HCT116 (cell line): ENCODE data around the gene ARRB2. TPM values are rescaled to one million over a fixed set of nuclear protein-coding genes. Genes with fewer than 3 reads are reported as not detected.
A peak's percentile ranks its signal among the peaks of the same experiment; 100 is the strongest.

Source experiments
- ATAC-seq: fragments of 200-7000 bp; cut with Tn5 transposase; 2 replicates; pipeline ENCODE4 v1.9.1; 2020; ENCODE audit warnings: mild to moderate bottlenecking, moderate library complexity
- BruUV-seq: library from RNA; stranded (reverse); fragments of 400-500 nt; replicated peaks from 2 replicates; lab custom pipeline; 2021; lab: Mats Ljungman, UMichigan
- CTCF ChIA-PET: fragments of 300-600 bp; sonication (Branson Sonifier 250); formaldehyde crosslinking; loops from one replicate; lab custom pipeline; 2021; ENCODE audit warnings: antibody characterized with exemption; lab: Charles Lee
- POLR2A ChIA-PET: fragments of 300-600, 350-600 bp; sonication (Branson Sonifier 250); formaldehyde crosslinking; loops from one replicate; lab custom pipeline; 2021; ENCODE audit warnings: antibody characterized with exemption; lab: Charles Lee
- RAD21 ChIA-PET, 2 experiments: fragments of 300-600 bp; sonication (Branson Sonifier 250); formaldehyde crosslinking; loops; one replicate each; lab custom pipeline; 2023; ENCODE audit warnings: low total read pairs in 2 of 2; ENCODE audit not compliant: uncharacterized antibody in 2 of 2, unreplicated experiment in 2 of 2, low non-redundant PET in 1 of 2; lab: Charles Lee
- DNase-seq: peaks from one replicate; pipeline ENCODE4 v3.0.0-alpha.2; 2010; ENCODE audit warnings: low read depth, low spot score
- H2AFZ ChIP-seq: fragments of 200-600 bp; shearing (Covaris generic), sonication (generic); 2 replicates; pipeline ENCODE4 v1.6.1; 2017; ENCODE audit warnings: low read depth, mixed run types, mixed read lengths, antibody characterized with exemption, low read length; ENCODE audit not compliant: poor library complexity, severe bottlenecking
- H3K27ac ChIP-seq: 2 replicates; pipeline ENCODE4 v1.5.1; 2012; ENCODE audit warnings: low read depth, low read length
- H3K27me3 ChIP-seq: fragments of 200-600 bp; sonication (generic); 2 replicates; pipeline ENCODE4 v1.6.1; 2016; ENCODE audit warnings: mixed run types, low read length, mixed read lengths; ENCODE audit not compliant: insufficient read depth
- H3K36me3 ChIP-seq, 2 experiments: fragments of 200-500 bp in 1 of 2; fragments of 200-600 bp in 1 of 2; sonication (Bioruptor generic) in 1 of 2; sonication (generic) in 1 of 2; 2 replicates each; pipeline versions ENCODE4 v1.5.1 to v1.6.1; 2014 to 2016; ENCODE audit warnings: low read length in 2 of 2, inconsistent platforms in 1 of 2, mixed read lengths in 1 of 2, mixed run types in 1 of 2; ENCODE audit not compliant: insufficient read depth in 2 of 2, control insufficient read depth in 1 of 2
- H3K4me1 ChIP-seq, 2 experiments: fragments of 200-600 bp in 1 of 2; sonication (generic) in 1 of 2; 2 replicates each; pipeline versions ENCODE4 v1.5.1 to v1.6.1; 2012 to 2017; ENCODE audit warnings: low read length in 2 of 2, inconsistent platforms in 1 of 2, mild to moderate bottlenecking in 1 of 2, mixed read lengths in 1 of 2, mixed run types in 1 of 2, moderate library complexity in 1 of 2; ENCODE audit not compliant: insufficient read depth in 2 of 2, control insufficient read depth in 1 of 2
- H3K4me2 ChIP-seq: fragments of 200-600 bp; sonication (generic); 2 replicates; pipeline ENCODE4 v1.6.1; 2017; ENCODE audit warnings: mixed run types, low read length, mixed read lengths
- H3K4me3 ChIP-seq, 2 experiments: fragments of 200-600 bp in 1 of 2; sonication (generic) in 1 of 2; replicated peaks in 1 of 2; 2 replicates each; pipeline ENCODE4 v1.5.1; 2011 to 2016; ENCODE audit warnings: low read length in 2 of 2, control low read depth in 1 of 2, low read depth in 1 of 2, mild to moderate bottlenecking in 1 of 2, mixed read lengths in 1 of 2, mixed run types in 1 of 2
- H3K79me2 ChIP-seq: fragments of 200-600 bp; sonication (generic); 2 replicates; pipeline ENCODE4 v1.6.1; 2017; ENCODE audit warnings: mild to moderate bottlenecking, mixed run types, low read length, moderate library complexity, mixed read lengths; ENCODE audit not compliant: insufficient read depth
- H3K9ac ChIP-seq: fragments of 200-600 bp; sonication (generic); 2 replicates; pipeline ENCODE4 v1.6.1; 2016; ENCODE audit warnings: low read length, mixed read lengths
- H3K9me2 ChIP-seq: fragments of 200-600 bp; sonication (generic), shearing (Covaris generic); 2 replicates; pipeline ENCODE4 v1.6.1; 2017; ENCODE audit warnings: mixed run types, mild to moderate bottlenecking, moderate library complexity; ENCODE audit not compliant: insufficient read depth
- H3K9me3 ChIP-seq, 2 experiments: fragments of 200-500 bp in 1 of 2; fragments of 200-600 bp in 1 of 2; sonication (Bioruptor generic) in 1 of 2; sonication (generic) in 1 of 2; 2 replicates each; pipeline ENCODE4 v1.6.1; 2014 to 2017; ENCODE audit warnings: low read length in 2 of 2, mixed read lengths in 2 of 2, inconsistent platforms in 1 of 2, low read depth in 1 of 2, mild to moderate bottlenecking in 1 of 2, mixed run types in 1 of 2, moderate library complexity in 1 of 2; ENCODE audit not compliant: control insufficient read depth in 1 of 2, insufficient read depth in 1 of 2
- H4K20me1 ChIP-seq: fragments of 200-600 bp; sonication (generic), shearing (Covaris generic); 2 replicates; pipeline ENCODE4 v1.6.1; 2017; ENCODE audit warnings: mixed run types, mild to moderate bottlenecking, moderate library complexity; ENCODE audit not compliant: insufficient read depth
- CBX3 ChIP-seq: IDR thresholded peaks from 2 replicates; pipeline ENCODE4 v1.6.1; 2012; ENCODE audit warnings: low read depth
- CEBPB ChIP-seq: IDR thresholded peaks from 2 replicates; pipeline ENCODE4 v1.6.1; 2012; ENCODE audit warnings: low read depth
- CTCF ChIP-seq, 3 experiments: fragments of 200-600 bp in 1 of 3; sonication (generic) in 1 of 3; IDR thresholded peaks in 2 of 3; conservative IDR thresholded peaks in 1 of 3; 2 replicates each; pipeline ENCODE4 v1.5.1; 2012 to 2017; ENCODE audit warnings: low read depth in 2 of 3, low read length in 2 of 3, antibody characterized with exemption in 1 of 3, borderline replicate concordance in 1 of 3, control low read depth in 1 of 3, mild to moderate bottlenecking in 1 of 3, mixed read lengths in 1 of 3, mixed run types in 1 of 3, moderate library complexity in 1 of 3; ENCODE audit not compliant: insufficient read depth in 1 of 3
- EZH2phosphoT487 ChIP-seq: fragments of 200-600 bp; IDR thresholded peaks from 2 replicates; pipeline ENCODE4 v1.6.1; 2018; ENCODE audit warnings: antibody characterized with exemption, borderline replicate concordance
- POLR2A ChIP-seq: IDR thresholded peaks from 2 replicates; pipeline ENCODE4 v1.7.0; 2011; ENCODE audit warnings: borderline replicate concordance; ENCODE audit not compliant: insufficient read depth, insufficient read length; ENCODE audit errors: extremely low read depth
- REST ChIP-seq: IDR thresholded peaks from 2 replicates; pipeline ENCODE4 v1.6.1; 2012; ENCODE audit warnings: low read depth
- ZBTB33 ChIP-seq: IDR thresholded peaks from 2 replicates; pipeline ENCODE4 v1.6.1; 2011; ENCODE audit warnings: mild to moderate bottlenecking, low read length, moderate library complexity; ENCODE audit not compliant: insufficient replicate concordance; ENCODE audit errors: extremely low read depth
- ZFX ChIP-seq: fragments of 450-650 bp; IDR thresholded peaks from 2 replicates; pipeline ENCODE4 v1.6.1; 2017
- intact Hi-C: fragments of 100-400 bp; cut with micrococcal nuclease; formaldehyde crosslinking; loops from 2 replicates; pipeline ENCODE4 v1.10.0; 2022
- total RNA-seq: library from RNA; stranded (reverse); gene quantifications from one replicate; pipeline ENCODE4 v1.2.1, GENCODE V29; 2021; ENCODE audit not compliant: unreplicated experiment

The ARRB2 gene
- total RNA-seq, 1 experiment from 2014 or later: 70.8 TPM

GRCh38 chr17:4768298-4768697 lies 57.9 kb downstream of the ARRB2 start:
- no peaks in the 10 kb centered on the region for H3K9me3 ChIP-seq
- CTCF ChIA-PET: no interaction called here
- H3K79me2 ChIP-seq: no peaks in the 10 kb centered on the region
- no peak for DNase-seq
- no peaks in the 10 kb centered on the region for H3K36me3 ChIP-seq
- no peaks in the 10 kb centered on the region for H3K9me2 ChIP-seq
- no TSS peak for BruUV-seq
- no peak overlapping the region for H3K9ac ChIP-seq
- no peak overlapping the region for H3K27ac ChIP-seq
- POLR2A ChIA-PET: no interaction called here
- RAD21 ChIA-PET: no interaction called here
- H2AFZ ChIP-seq: no peak overlapping the region
- H3K4me3 ChIP-seq: no peak overlapping the region
- H3K4me1 ChIP-seq: peaks cover 5 to 16% of the 10 kb centered on the region in 2 experiments; a peak in 3 of 4 replicates
- TF ChIP-seq ZBTB33: no peak
- H3K27me3 ChIP-seq: no peaks in the 10 kb centered on the region
- H3K4me2 ChIP-seq: no peak overlapping the region
- no peak for ATAC-seq
- intact Hi-C loops: no loop called here
- H4K20me1 ChIP-seq: no peaks in the 10 kb centered on the region

GRCh38 chr17:4769628-4770027 lies 59.2 kb downstream of the ARRB2 start:
- Histone ChIP-seq H3K4me2 (peak overlapping the region; percentile 35), H3K36me3 (no peaks in the 10 kb centered on the region), H3K27me3 (no peaks in the 10 kb centered on the region), H2AFZ (no peak overlapping the region), H3K4me1 (peaks cover 5 to 16% of the 10 kb centered on the region in 2 experiments; a peak in 3 of 4 replicates), H4K20me1 (no peaks in the 10 kb centered on the region), H3K79me2 (no peaks in the 10 kb centered on the region), H3K9me2 (no peaks in the 10 kb centered on the region), H3K9ac (no peak overlapping the region), H3K4me3 (no peak overlapping the region), H3K9me3 (no peaks in the 10 kb centered on the region), H3K27ac (no peak overlapping the region)
- DNase-seq: no peak
- ChIA-PET RAD21 (no interaction called here), CTCF (no interaction called here), POLR2A (no interaction called here)
- ATAC-seq: no peak
- BruUV-seq: no TSS peak
- TF ChIP-seq EZH2phosphoT487 (no peak), CEBPB (no peak), CTCF (IDR thresholded peaks at IDR 0.05 in 2 of 3, conservative IDR thresholded peaks at IDR 0.05 in 1 of 3; ENCODE audit: borderline replicate concordance in 1 of 3, insufficient read depth in 1 of 3, low read depth in 2 of 3, low read length in 2 of 3) (no peak), ZFX (no peak), REST (no peak), POLR2A (no peak), CBX3 (no peak)
- intact Hi-C loops: no loop called here
